Activated CD4-positive, alpha-beta T cell treated with anti-CD3 and anti-CD28 coated beads, Interleukin-2, Interleukin-4, amounts not matched to agents 100 ng/mL and 50 ng/mL, durations not matched to agents 16 hours and 8 hours (primary cell): ENCODE data around the gene REXO4.
A peak's percentile ranks its signal among the peaks of the same experiment; 100 is the strongest.
"Not testable (repeated sequence)": the region's sequence is repeated elsewhere in the genome, so short reads cannot be mapped to it uniquely, and the experiment has no call there.

Experiments
- DNase-seq: peaks from one replicate; pipeline ENCODE4 v3.0.0-alpha.2; 2020; ENCODE audit warnings: low spot score

The REXO4 gene

GRCh38 chr9:133387680-133388079 lies 30.1 kb downstream of the REXO4 start:
- no peak for DNase-seq

- DNase-seq = no peak
Observed at GRCh38 chr9:133386338-133386737, 31.5 kb downstream of the REXO4 start.

- no peak for DNase-seq
Observed at GRCh38 chr9:133385452-133385851, 32.4 kb downstream of the REXO4 start.

- no peak for DNase-seq
Observed at GRCh38 chr9:133384736-133385321, 33.0 kb downstream of the REXO4 start.

GRCh38 chr9:133383438-133383837 lies 34.4 kb downstream of the REXO4 start:
- DNase-seq = no peak

- DNase-seq = no peak
Observed at GRCh38 chr9:133382507-133383141, 35.2 kb downstream of the REXO4 start.

- DNase-seq = no peak
Observed at GRCh38 chr9:133380734-133381133, 37.1 kb downstream of the REXO4 start.

- DNase-seq = no peak
Observed at GRCh38 chr9:133379153-133380086, 38.4 kb downstream of the REXO4 start.

GRCh38 chr9:133378408-133378962 lies 39.3 kb downstream of the REXO4 start:
- no peak for DNase-seq

GRCh38 chr9:133377721-133378216 lies 40.0 kb downstream of the REXO4 start:
- DNase-seq = no peak

GRCh38 chr9:133377280-133377679 lies 40.5 kb downstream of the REXO4 start:
- DNase-seq = not testable (repeated sequence)

- DNase-seq = peak; percentile 95
Observed at GRCh38 chr9:133375724-133376654, 41.8 kb downstream of the REXO4 start, which contains the start of the genes STKLD1 and SURF4. TSS of gene STKLD1 (plus strand) at chr9:133376366. CDS start at chr9:133376474, 108 bp downstream. TSS of gene SURF4 (minus strand) at chr9:133376060. CDS start at chr9:133375969, 91 bp downstream.

- DNase-seq = no peak
Observed at GRCh38 chr9:133375116-133375723, 42.6 kb downstream of the REXO4 start.

GRCh38 chr9:133374612-133375115 lies 43.1 kb downstream of the REXO4 start:
- DNase-seq = peak; percentile 57

GRCh38 chr9:133372144-133372543 lies 45.7 kb downstream of the REXO4 start:
- DNase-seq = no peak

GRCh38 chr9:133371261-133371711 lies 46.5 kb downstream of the REXO4 start:
- DNase-seq = peak; percentile 88

- DNase-seq = peak; percentile 69
Observed at GRCh38 chr9:133370685-133371084, 47.1 kb downstream of the REXO4 start.

- DNase-seq = no peak
Observed at GRCh38 chr9:133369933-133370332, 47.9 kb downstream of the REXO4 start.

- no peak for DNase-seq
Observed at GRCh38 chr9:133369422-133369821, 48.4 kb downstream of the REXO4 start.

- no peak for DNase-seq
Observed at GRCh38 chr9:133368249-133368881, 49.4 kb downstream of the REXO4 start.
